GM12865 (cell line): ENCODE results near the gene FBXO45.

ENCODE experiments used
- DNase-seq: peaks from one replicate; pipeline ENCODE4 v3.0.0; 2010; ENCODE audit warnings: low read depth
- H3K4me3 ChIP-seq: 2 replicates; pipeline ENCODE4 v1.5.1; 2011; ENCODE audit warnings: mild to moderate bottlenecking, low read depth, low read length, control low read depth
- CTCF ChIP-seq: IDR thresholded peaks from 2 replicates; pipeline ENCODE4 v1.5.1; 2011; ENCODE audit warnings: low read length, control low read depth, low read depth, inconsistent platforms; ENCODE audit not compliant: insufficient read depth; ENCODE audit errors: missing control alignments

FBXO45 gene

DNA sequence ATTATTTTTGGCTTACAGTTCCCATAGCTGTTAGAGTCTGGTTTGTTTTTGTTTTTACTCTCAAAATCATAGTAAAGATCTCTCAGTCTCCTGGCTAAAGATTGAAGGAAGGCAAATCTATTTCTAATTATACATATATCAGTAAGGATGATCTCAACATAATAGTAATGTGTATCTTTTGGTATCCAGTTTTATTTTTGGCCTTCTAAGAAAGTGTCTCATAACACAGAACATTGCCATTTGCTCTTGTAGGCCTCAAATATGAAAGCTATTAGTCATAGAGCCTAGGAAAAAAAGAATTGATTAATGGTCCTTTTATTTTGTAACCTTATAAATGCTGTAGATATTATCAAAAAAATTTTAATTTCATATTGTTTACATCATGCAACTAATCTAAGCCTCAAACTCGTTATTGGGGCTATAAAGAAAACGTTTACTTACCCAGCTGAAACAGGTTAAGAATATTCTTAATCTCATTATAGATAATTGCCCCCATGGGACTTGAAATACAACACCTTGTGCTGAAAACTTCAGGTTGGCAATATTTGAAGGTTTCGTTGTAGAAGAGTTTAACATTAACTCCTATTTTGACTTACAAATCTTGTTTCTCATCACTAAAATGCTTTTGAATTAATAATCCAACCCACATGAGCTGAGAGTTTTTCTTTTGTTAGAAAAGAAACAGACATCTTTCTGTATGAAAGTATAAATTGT is 16.7 kb downstream of the FBXO45 start:
- DNase-seq = no peak
- no peak for TF ChIP-seq CTCF
- no peak overlapping the region for H3K4me3 ChIP-seq

GRCh38 chr3:196590279-196590678 is 21.8 kb downstream of the FBXO45 start:
- no peak overlapping the region for H3K4me3 ChIP-seq
- TF ChIP-seq CTCF = no peak

GRCh38 chr3:196596355-196596754 is 27.9 kb downstream of the FBXO45 start:
- DNase-seq = no peak
- no peak for TF ChIP-seq CTCF
- no peak overlapping the region for H3K4me3 ChIP-seq

More at GRCh38 chr3:196590279-196590678, 21.8 kb downstream of the FBXO45 start:
- no peak for DNase-seq

- H3K4me3 ChIP-seq = peak overlapping the region; percentile 31
- peak; percentile 14 for DNase-seq
Observed at GRCh38 chr3:196597971-196598733, 29.7 kb downstream of the FBXO45 start.

- no peak for TF ChIP-seq CTCF
- no peak overlapping the region for H3K4me3 ChIP-seq
- no peak for DNase-seq
Observed at GRCh38 chr3:196599734-196600128, 31.3 kb downstream of the FBXO45 start.

DNA sequence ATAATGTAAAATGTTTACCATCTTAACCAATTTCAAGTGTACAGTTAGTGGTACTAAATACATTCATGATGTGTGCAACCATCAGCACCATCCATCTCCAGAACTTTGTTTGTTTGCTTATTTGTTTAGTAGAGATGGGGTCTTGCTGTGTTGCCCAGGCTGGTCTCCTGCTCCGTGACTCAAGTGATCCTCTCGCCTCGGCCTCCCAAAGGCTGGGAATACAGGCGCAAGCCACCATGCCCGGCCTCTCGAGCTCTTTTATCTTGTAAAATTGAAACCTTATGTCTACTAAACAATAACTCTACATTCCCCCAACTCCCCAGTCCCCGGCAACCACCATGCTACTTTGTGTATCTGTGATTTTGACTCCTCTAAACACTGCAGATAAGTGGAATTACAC is 31.9 kb downstream of the FBXO45 start:
- no peak overlapping the region for H3K4me3 ChIP-seq
- TF ChIP-seq CTCF = no peak

GRCh38 chr3:196602673-196603072 is 34.2 kb downstream of the FBXO45 start:
- no peak for TF ChIP-seq CTCF
- no peak for DNase-seq

More for the DNA sequence above, 31.9 kb downstream of the FBXO45 start:
- DNase-seq = no peak

More at GRCh38 chr3:196602673-196603072, 34.2 kb downstream of the FBXO45 start:
- H3K4me3 ChIP-seq = no peak overlapping the region
